ENCODE results near the gene B3GAT3. TPM values are rescaled to one million over a fixed set of nuclear protein-coding genes. Genes with fewer than 3 reads are reported as not detected.

B3GAT3 gene
- total and polyA plus RNA-seq, 2 of the 8 experiments (the other 6 are each of a cell fraction or from before 2014, with no cell fraction given), result 28.0 to 39.0 TPM

DNA sequence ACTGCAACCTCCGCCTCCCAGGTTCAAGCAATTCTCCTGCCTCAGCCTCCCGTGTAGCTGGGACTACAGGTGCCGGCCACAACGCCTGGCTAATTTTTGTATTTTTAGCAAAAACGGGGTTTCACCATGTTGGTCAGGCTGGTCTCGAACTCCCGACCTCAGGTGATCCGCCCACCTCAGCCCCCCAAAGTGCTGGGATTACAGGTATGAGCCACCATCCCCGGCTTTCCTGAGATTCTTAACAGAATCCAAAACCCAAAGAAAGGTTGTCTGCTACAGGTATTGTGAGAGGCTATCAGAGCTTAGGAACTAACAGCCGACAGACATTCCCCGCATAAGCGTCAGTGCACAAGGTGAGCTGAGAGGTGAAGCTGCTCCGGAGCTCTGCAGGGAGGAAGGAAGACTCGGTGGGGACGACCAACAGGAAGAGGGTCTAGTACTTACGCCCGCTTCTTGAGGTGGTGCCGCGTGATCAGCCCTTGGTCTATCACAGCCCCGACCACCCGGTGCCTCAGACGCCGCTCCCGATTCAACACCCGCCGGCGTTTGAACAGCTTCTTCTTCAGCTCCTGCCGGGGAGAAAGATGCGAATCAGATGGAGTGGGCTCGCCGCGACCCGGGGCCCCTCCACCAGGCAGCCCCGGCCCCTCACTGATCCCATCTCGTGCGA, 42.8 kb upstream of the B3GAT3 start:
- ChIA-PET CTCF (ENCODE audit: partially characterized antibody) (interaction anchor here (0.7 to 1.9 kb wide), 17 partner anchors 9 to 287 kb away, joined by 3 to 6 read pairs (median 3); partner anchors contain the start of genes B3GAT3, BSCL2, GNG3 and INTS5), POLR2A (ENCODE audit: partially characterized antibody) (interaction anchor here (0.6 to 61.4 kb wide), 69 partner anchors 4 to 1666 kb away, joined by 3 to 2041 read pairs (median 6); partner anchors contain the start of genes B3GAT3, BSCL2, C11orf98 and CSKMT)
- peak; percentile 41 for TF ChIP-seq ASH2L (IDR thresholded peaks at IDR 0.05; ENCODE audit: low read length)
- peak; percentile 43 for TF ChIP-seq KDM4A (IDR thresholded peaks at IDR 0.05; ENCODE audit: low read depth, low read length, severe bottlenecking)
- TF ChIP-seq SIN3A (conservative IDR thresholded peaks at IDR 0.05 in 1 of 2, IDR thresholded peaks at IDR 0.05 in 1 of 2; ENCODE audit: low read depth in 1 of 2, low read length in 2 of 2), result peak in 1 of 2 experiments; percentile 53; a peak in 2 of 4 replicates
- TF ChIP-seq, protein P1, sequence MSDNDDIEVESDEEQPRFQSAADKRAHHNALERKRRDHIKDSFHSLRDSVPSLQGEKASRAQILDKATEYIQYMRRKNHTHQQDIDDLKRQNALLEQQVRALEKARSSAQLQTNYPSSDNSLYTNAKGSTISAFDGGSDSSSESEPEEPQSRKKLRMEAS (IDR thresholded peaks at IDR 0.05), result peak; percentile 16; the same call in 1 of the 2 replicates
- TF ChIP-seq SP4 (IDR thresholded peaks at IDR 0.05; ENCODE audit: low read length), result no peak
- TF ChIP-seq SP1 (IDR thresholded peaks at IDR 0.05; ENCODE audit: low read depth, low read length), result no peak; the same call in 1 of the 2 replicates
- H3K79me1 ChIP-seq (ENCODE audit: low read depth, low read length), result peaks cover 5% of the 10 kb centered on the region
- H3K79me2 ChIP-seq (ENCODE audit: control insufficient read depth in 1 of 2, insufficient read depth in 2 of 2, low read length in 2 of 2), result peaks cover 7 to 33% of the 10 kb centered on the region in 2 experiments; a peak in 3 of 4 replicates
- peak overlapping the region; percentile 76 to 88 (median 82) for H3K9ac ChIP-seq (replicated peaks in 1 of 4; ENCODE audit: extremely low read depth in 1 of 4, low read depth in 3 of 4, low read length in 3 of 4)
- no peak overlapping the region for H2AFZ ChIP-seq (ENCODE audit: low read length)
- peak overlapping the region; percentile 56 to 77 for H3K4me2 ChIP-seq (ENCODE audit: insufficient read depth in 1 of 2, low read depth in 2 of 2, low read length in 2 of 2)
- H3K4ac ChIP-seq (replicated peaks; ENCODE audit: insufficient read length, low read depth, low read length), result peak overlapping the region; percentile 65
- no peak overlapping the region for H3K23ac ChIP-seq (ENCODE audit: insufficient read length)
- H4K20me1 ChIP-seq (replicated peaks in 1 of 2; ENCODE audit: control insufficient read depth in 1 of 2, insufficient read depth in 2 of 2, low read length in 2 of 2), result peaks cover 5 to 6% of the 10 kb centered on the region in 2 experiments
- peak overlapping the region; percentile 58 for H2BK5ac ChIP-seq (ENCODE audit: low read depth, low read length)
- H3K9me3 ChIP-seq (ENCODE audit: insufficient read depth in 2 of 2, low read depth in 1 of 2, low read length in 1 of 2), result no peaks in the 10 kb centered on the region
- H2BK15ac ChIP-seq (ENCODE audit: low read length), result no peak overlapping the region
- H2BK120ac ChIP-seq (replicated peaks; ENCODE audit: low read depth, low read length), result no peak overlapping the region
- peak overlapping the region; percentile 97 for H4K8ac ChIP-seq (ENCODE audit: extremely low read depth, insufficient read depth, low read length)
- peak overlapping the region; percentile 91 for H4K5ac ChIP-seq (ENCODE audit: insufficient read length, low read depth, low read length)
- H3K18ac ChIP-seq (ENCODE audit: extremely low read depth, low read length), result peak overlapping the region; percentile 75
- peaks cover 11 to 37% (median 20%) of the 10 kb centered on the region in 4 experiments for H3K36me3 ChIP-seq (ENCODE audit: control insufficient read depth in 2 of 4, insufficient read depth in 4 of 4, low read length in 3 of 4)
- no peak overlapping the region for H2BK20ac ChIP-seq (ENCODE audit: low read length)
- peak overlapping the region; percentile 81 for H3K27ac ChIP-seq (ENCODE audit: low read depth, low read length)
- 0 out of 2 replicates have a peak overlapping the region, but pooled peaks have one; percentile 39 for H2BK12ac ChIP-seq (ENCODE audit: low read depth, low read length)
- 0 out of 2 replicates have a peak overlapping the region, but pooled peaks have one; percentile 26 for H2AK5ac ChIP-seq (ENCODE audit: low read depth, low read length)
- DNase-seq (ENCODE audit: low read depth in 1 of 2, low spot score in 2 of 2) (no peak), FAIRE-seq (no peak)
- peaks cover 4 to 11% (median 8%) of the 10 kb centered on the region in 4 experiments for H3K4me1 ChIP-seq (replicated peaks in 1 of 4; ENCODE audit: control insufficient read depth in 3 of 4, insufficient read depth in 4 of 4, low read length in 3 of 4)
- peaks cover 12% of the 10 kb centered on the region for H3K23me2 ChIP-seq (ENCODE audit: low read depth, low read length)
- peak overlapping the region; percentile 70 for H3K56ac ChIP-seq (replicated peaks; ENCODE audit: insufficient read length, low read depth, low read length)
- H3K27me3 ChIP-seq (replicated peaks in 1 of 4; ENCODE audit: control insufficient read depth in 3 of 4, extremely low read depth in 1 of 4, insufficient read depth in 3 of 4, low read length in 3 of 4), result no peaks in the 10 kb centered on the region
- no peak overlapping the region for H3K14ac ChIP-seq (ENCODE audit: insufficient read length)
- H3K4me3 ChIP-seq (ENCODE audit: extremely low read depth in 1 of 4, insufficient read depth in 2 of 4, low read depth in 3 of 4, low read length in 4 of 4), result peak overlapping the region; percentile 83 to 98 (median 95)
- peak overlapping the region; percentile 67 for H4K91ac ChIP-seq (replicated peaks; ENCODE audit: insufficient read length, low read length)
- 3% methylated on average over 36 of the region's 36 CpGs; no CpG with 5 or more reads in 1 of the 2 experiments for WGBS, 2 experiments (ENCODE audit: extremely low coverage in 1 of 2, insufficient coverage in 1 of 2, insufficient read length in 1 of 2, insufficient replicate concordance in 2 of 2, low coverage in 1 of 2, low lambda C conversion rate in 2 of 2, missing lambda C conversion rate in 1 of 2)

All from H1 (cell line).